Ovary (tissue), 10 donors: ENCODE data around the gene MYL12B. TPM values are rescaled to one million over a fixed set of nuclear protein-coding genes. Genes with fewer than 3 reads are reported as not detected.

ENCODE experiments used
- DNase-seq, 5 donors: peaks; one replicate each; pipeline ENCODE4 v3.0.0-alpha.2; 2019 to 2020
- H3K27ac ChIP-seq, 2 donors: fragments of 200-600 bp; one replicate each; pipeline versions ENCODE4 v1.5.1 to v1.8.0; 2019 to 2022
- H3K27me3 ChIP-seq: fragments of 200-600 bp; one replicate; pipeline ENCODE4 v1.8.0; 2022
- H3K36me3 ChIP-seq: fragments of 200-600 bp; sonication (generic); one replicate; pipeline ENCODE4 v1.5.1; 2019
- H3K4me1 ChIP-seq: one replicate; pipeline ENCODE4 v1.8.1; 2013; ENCODE audit warnings: mild to moderate bottlenecking, moderate library complexity; ENCODE audit not compliant: insufficient read depth
- H3K4me3 ChIP-seq: fragments of 200-600 bp; sonication (generic); one replicate; pipeline ENCODE4 v1.5.1; 2017
- H3K9me3 ChIP-seq, 2 donors: fragments of 200-600 bp in 1 of 2; sonication (generic) in 1 of 2; one replicate each; pipeline versions ENCODE4 v1.5.1 to v1.8.1; 2013 to 2019; ENCODE audit warnings: mild to moderate bottlenecking in 1 of 2, moderate library complexity in 1 of 2
- CTCF ChIP-seq, 3 donors: fragments of 450-650 bp in 2 of 3; fragments of 200-600 bp in 1 of 3; IDR thresholded peaks; one replicate each; pipeline versions ENCODE4 v1.5.1 to v1.8.0; 2016 to 2022; ENCODE audit warnings: antibody characterized with exemption in 3 of 3, mild to moderate bottlenecking in 1 of 3
- EP300 ChIP-seq: sonication (generic); formaldehyde crosslinking; IDR thresholded peaks from one replicate; pipeline ENCODE4 v1.6.1; 2017; ENCODE audit warnings: antibody characterized with exemption
- POLR2A ChIP-seq: fragments of 450-650 bp; IDR thresholded peaks from one replicate; pipeline ENCODE4 v1.6.1; 2017; ENCODE audit warnings: antibody characterized with exemption, mild to moderate bottlenecking, moderate library complexity
- WGBS, 3 donors: extraction: QIAGEN DNeasy Blood & Tissue Kit in 1 of 3; methylation state at CpG; one replicate each; pipeline versions ENCODE4 v1.1.5 to v1.1.7; 2013 to 2017; 5-methylcytosine and 5-hydroxymethylcytosine counted together
- intact Hi-C, 4 donors: fragments of 100-400 bp; cut with DNase I; formaldehyde crosslinking; loops; one replicate each; pipeline versions ENCODE4 v1.11.0 to v1.15.1; 2022 to 2023
- long read RNA-seq, 3 donors: library from polyadenylated mRNA in 2 of 3; unstranded in 2 of 3; transcript quantifications; one replicate each; pipeline ENCODE4 v2.0.0 and lab custom pipeline, GENCODE V29; 2021 to 2026
- polyA plus RNA-seq, 2 donors: library from polyadenylated mRNA; stranded (reverse); fragments of 200-250 nt in 1 of 2; fragments of 350-450 nt in 1 of 2; fragmentation: Illumina TruSeq in 1 of 2; extraction: RNeasy Lipid Tissue Mini Kit (QIAGEN cat#74804) in 1 of 2; gene quantifications; one replicate each; pipeline ENCODE4 v1.2.3, GENCODE V29; 2013 to 2014
- total RNA-seq, 7 donors: library from RNA; depleted of rRNA in 2 of 7; stranded (reverse); fragments of >200 nt in 2 of 7; fragmentation: NEBNext Ultra II Directional in 3 of 7; extraction: Animal tissue kit (Norgen Biotek cat#: 25700) in 3 of 7; gene quantifications; one replicate each; pipeline versions ENCODE4 v1.1.0 to v1.2.4, GENCODE V29; 2016 to 2023
- donor health status: DM: no; HTN: no; CAD: no; lungs with moderate emphysema.
- donor health status: DM: no; HTN: no; CAD: no.
- donor health status: Bipolar disorder and iron deficiency.
- donor health status: DM: yes; HTN: yes; CAD: no.
- donor health status: DM: no; HTN: no; CAD: no.
- donor health status: DM: yes; HTN: yes; CAD: no.

The MYL12B gene
- total RNA-seq (100 to 1,000 TPM; 165 to 279 (median 194) TPM), polyA plus RNA-seq (100 to 1,000 TPM; 326 to 388 TPM)
- long read RNA-seq, donor 1, transcript MYL12B-201 (4 exons, 1,210 nt), result major isoform, 226 of 228 reads
- long read RNA-seq, donor 1, partial matches to known transcripts, result 1 of 228 reads
- long read RNA-seq, donor 1, other reads (novel, unspliced or antisense), result 1 of 228 reads
- long read RNA-seq, donor 2, transcript MYL12B-201 (4 exons, 1,210 nt), result major isoform, 212 of 349 reads
- long read RNA-seq, donor 2, partial matches to known transcripts, result 134 of 349 reads
- long read RNA-seq, donor 2, other reads (novel, unspliced or antisense), result 0 of 349 reads
- long read RNA-seq, donor 3, transcript MYL12B-201 (4 exons, 1,210 nt), result major isoform, 231 of 236 reads
- long read RNA-seq, donor 3, partial matches to known transcripts, result 4 of 236 reads
- long read RNA-seq, donor 3, other reads (novel, unspliced or antisense), result 0 of 236 reads

- H3K9me3 ChIP-seq, result no peaks in the 10 kb centered on the region
- peak; percentile 73 to 88 (median 77) for DNase-seq
- H3K4me1 ChIP-seq, result peaks cover 18% of the 10 kb centered on the region
- no peaks in the 10 kb centered on the region for H3K27me3 ChIP-seq
- peak within 1 kb of the TSS; percentile 87 for H3K4me3 ChIP-seq
- H3K27ac ChIP-seq, result peak within 1 kb of the TSS; percentile 79 to 80
- no peaks in the 10 kb centered on the region for H3K36me3 ChIP-seq
- 0% methylated on average over 58 to 84 of the region's 84 CpGs for WGBS, 3 donors
- intact Hi-C loops, result loop anchor here in 1 of 4 donors (5.0 kb wide), 1 partner anchor 186 kb away; no protein-coding TSS in a partner anchor
- TF ChIP-seq EP300 (no peak), POLR2A (peak; percentile 54), CTCF (IDR thresholded peaks at IDR 0.05) (peak in 1 of 3 donors; percentile 51)
These were observed at the start of gene MYL12B for GRCh38 chr18:3261373-3262233. Gene MYL12B, plus strand, starts transcription at chr18:3262133. Its CDS starts 10,766 bp downstream, at chr18:3272899.

GRCh38 chr18:3212657-3213056, 49.3 kb upstream of the MYL12B start:
- no peak overlapping the region for H3K27ac ChIP-seq
- TF ChIP-seq EP300, result no peak
- no peak for TF ChIP-seq POLR2A
- TF ChIP-seq CTCF (IDR thresholded peaks at IDR 0.05), result no peak
- no peaks in the 10 kb centered on the region for H3K9me3 ChIP-seq
- no peak for DNase-seq
- H3K27me3 ChIP-seq, result no peaks in the 10 kb centered on the region
- no peak overlapping the region for H3K4me3 ChIP-seq
- whole genome bisulfite sequencing, 3 donors, result 62 to 71% (median 69%) methylated on average over 4 of the region's 4 CpGs
- H3K4me1 ChIP-seq, result no peaks in the 10 kb centered on the region
- H3K36me3 ChIP-seq, result no peaks in the 10 kb centered on the region
- intact Hi-C loops, result no loop called here

- TF ChIP-seq CTCF (IDR thresholded peaks at IDR 0.05) (no peak), POLR2A (no peak), EP300 (no peak)
- intact Hi-C loops, result no loop called here
- H3K9me3 ChIP-seq, result no peaks in the 10 kb centered on the region
- no peaks in the 10 kb centered on the region for H3K36me3 ChIP-seq
- no peak overlapping the region for H3K27ac ChIP-seq
- no peak for DNase-seq
- H3K4me1 ChIP-seq, result no peaks in the 10 kb centered on the region
- H3K4me3 ChIP-seq, result no peak overlapping the region
- WGBS, 3 donors, result 28 to 38% (median 37%) methylated on average over 6 of the region's 6 CpGs
- no peaks in the 10 kb centered on the region for H3K27me3 ChIP-seq
These were observed 48.5 kb upstream of the MYL12B start for GRCh38 chr18:3213300-3214059.
